ENCODE results near the gene CORT.
"Not testable (repeated sequence)": the region's sequence is repeated elsewhere in the genome, so short reads cannot be mapped to it uniquely, and the experiment has no call there.

The CORT gene

GRCh38 chr1:10449751-10450150 is at the start of gene CORT:
TSS of gene CORT (plus strand) at chr1:10450031. CDS start at chr1:10450224, 193 bp downstream.
- no peak for DNase-seq (ENCODE audit: low spot score)

- DNase-seq (ENCODE audit: low spot score): no peak
Measured at GRCh38 chr1:10401281-10401680, 48.5 kb upstream of the CORT start.

- no peak for DNase-seq (ENCODE audit: low spot score)
Measured at GRCh38 chr1:10402729-10403274, 47.0 kb upstream of the CORT start.

- DNase-seq (ENCODE audit: low spot score): no peak
Measured at GRCh38 chr1:10407201-10407600, 42.6 kb upstream of the CORT start.

GRCh38 chr1:10415211-10415930 is 34.5 kb upstream of the CORT start:
- no peak for DNase-seq (ENCODE audit: low spot score)

GRCh38 chr1:10415967-10416366 is 33.9 kb upstream of the CORT start:
- not testable (repeated sequence) for DNase-seq (ENCODE audit: low spot score)

GRCh38 chr1:10418741-10419140 is 31.1 kb upstream of the CORT start:
- DNase-seq (ENCODE audit: low spot score): not testable (repeated sequence)

GRCh38 chr1:10419351-10419750 is 30.5 kb upstream of the CORT start:
- no peak for DNase-seq (ENCODE audit: low spot score)

- DNase-seq (ENCODE audit: low spot score): no peak
Measured at GRCh38 chr1:10421637-10422036, 28.2 kb upstream of the CORT start.

- DNase-seq (ENCODE audit: low spot score): no peak
Measured at GRCh38 chr1:10424034-10424433, 25.8 kb upstream of the CORT start.

GRCh38 chr1:10424651-10425050 is 25.2 kb upstream of the CORT start:
- no peak for DNase-seq (ENCODE audit: low spot score)

- not testable (repeated sequence) for DNase-seq (ENCODE audit: low spot score)
Measured at GRCh38 chr1:10425826-10426534, 23.9 kb upstream of the CORT start.

- not testable (repeated sequence) for DNase-seq (ENCODE audit: low spot score)
Measured at GRCh38 chr1:10426535-10426848, 23.3 kb upstream of the CORT start.

- DNase-seq (ENCODE audit: low spot score): no peak
Measured at GRCh38 chr1:10428984-10429383, 20.8 kb upstream of the CORT start.

- no peak for DNase-seq (ENCODE audit: low spot score)
Measured at GRCh38 chr1:10429868-10430215, 20.0 kb upstream of the CORT start.

- DNase-seq (ENCODE audit: low spot score): peak; percentile 86
Measured at GRCh38 chr1:10430216-10431069, 19.4 kb upstream of the CORT start, which contains the start of gene CENPS. TSS of gene CENPS (plus strand) at chr1:10430433. CDS start at chr1:10430518, 85 bp downstream.

- DNase-seq (ENCODE audit: low spot score): no peak
Measured at GRCh38 chr1:10431070-10431730, 18.6 kb upstream of the CORT start.

GRCh38 chr1:10432910-10433700 is 16.7 kb upstream of the CORT start:
- no peak for DNase-seq (ENCODE audit: low spot score)

GRCh38 chr1:10433790-10434189 is 16.0 kb upstream of the CORT start:
- DNase-seq (ENCODE audit: low spot score): no peak

GRCh38 chr1:10434590-10434989 is 15.2 kb upstream of the CORT start:
- peak; percentile 58 for DNase-seq (ENCODE audit: low spot score)

GRCh38 chr1:10437052-10437451 is 12.8 kb upstream of the CORT start:
- DNase-seq (ENCODE audit: low spot score): no peak
